ENCODE results near the gene LMO3.

DNA sequence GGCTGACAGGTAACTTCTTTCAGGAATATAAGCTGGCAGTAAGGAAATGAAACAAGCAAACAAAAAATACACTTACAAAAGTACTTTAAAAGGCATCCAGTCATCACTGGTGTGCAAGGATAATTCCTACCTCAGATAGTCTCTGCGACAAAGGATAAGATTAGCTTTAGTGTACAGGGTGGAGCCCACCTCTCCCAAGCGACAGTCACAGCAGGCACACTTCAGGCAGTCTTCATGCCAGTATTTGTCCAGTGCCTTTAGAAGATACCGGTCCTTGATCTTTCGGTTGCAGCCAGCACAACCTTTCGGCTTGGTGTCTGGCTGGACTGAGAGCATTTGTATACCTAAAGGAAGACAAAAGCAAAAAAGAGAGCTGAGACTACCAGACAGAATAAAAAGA, 5.4 kb downstream of the LMO3 start:
- TF ChIP-seq, protein P1, sequence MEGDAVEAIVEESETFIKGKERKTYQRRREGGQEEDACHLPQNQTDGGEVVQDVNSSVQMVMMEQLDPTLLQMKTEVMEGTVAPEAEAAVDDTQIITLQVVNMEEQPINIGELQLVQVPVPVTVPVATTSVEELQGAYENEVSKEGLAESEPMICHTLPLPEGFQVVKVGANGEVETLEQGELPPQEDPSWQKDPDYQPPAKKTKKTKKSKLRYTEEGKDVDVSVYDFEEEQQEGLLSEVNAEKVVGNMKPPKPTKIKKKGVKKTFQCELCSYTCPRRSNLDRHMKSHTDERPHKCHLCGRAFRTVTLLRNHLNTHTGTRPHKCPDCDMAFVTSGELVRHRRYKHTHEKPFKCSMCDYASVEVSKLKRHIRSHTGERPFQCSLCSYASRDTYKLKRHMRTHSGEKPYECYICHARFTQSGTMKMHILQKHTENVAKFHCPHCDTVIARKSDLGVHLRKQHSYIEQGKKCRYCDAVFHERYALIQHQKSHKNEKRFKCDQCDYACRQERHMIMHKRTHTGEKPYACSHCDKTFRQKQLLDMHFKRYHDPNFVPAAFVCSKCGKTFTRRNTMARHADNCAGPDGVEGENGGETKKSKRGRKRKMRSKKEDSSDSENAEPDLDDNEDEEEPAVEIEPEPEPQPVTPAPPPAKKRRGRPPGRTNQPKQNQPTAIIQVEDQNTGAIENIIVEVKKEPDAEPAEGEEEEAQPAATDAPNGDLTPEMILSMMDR (IDR thresholded peaks at IDR 0.05; ENCODE audit: insufficient read depth, low read depth, low read length) = no peak
- no peak for TF ChIP-seq EZH2 (IDR thresholded peaks at IDR 0.05; ENCODE audit: insufficient read depth, low read length)

Data from astrocyte (in vitro differentiated cells and primary cell).